Astrocyte (in vitro differentiated cells and primary cell): ENCODE data around the gene CCDC78.

Experiments
- EZH2 ChIP-seq: IDR thresholded peaks from 2 replicates; pipeline ENCODE4 v1.6.1; 2012; ENCODE audit warnings: mild to moderate bottlenecking, low read length, inconsistent platforms; ENCODE audit not compliant: insufficient read depth
- TF ChIP-seq, protein P1 (sequence below): IDR thresholded peaks from 2 replicates; pipeline ENCODE4 v1.5.1; 2011; ENCODE audit warnings: low read depth, mild to moderate bottlenecking, inconsistent platforms, low read length, moderate library complexity; ENCODE audit not compliant: insufficient read depth

DNA sequence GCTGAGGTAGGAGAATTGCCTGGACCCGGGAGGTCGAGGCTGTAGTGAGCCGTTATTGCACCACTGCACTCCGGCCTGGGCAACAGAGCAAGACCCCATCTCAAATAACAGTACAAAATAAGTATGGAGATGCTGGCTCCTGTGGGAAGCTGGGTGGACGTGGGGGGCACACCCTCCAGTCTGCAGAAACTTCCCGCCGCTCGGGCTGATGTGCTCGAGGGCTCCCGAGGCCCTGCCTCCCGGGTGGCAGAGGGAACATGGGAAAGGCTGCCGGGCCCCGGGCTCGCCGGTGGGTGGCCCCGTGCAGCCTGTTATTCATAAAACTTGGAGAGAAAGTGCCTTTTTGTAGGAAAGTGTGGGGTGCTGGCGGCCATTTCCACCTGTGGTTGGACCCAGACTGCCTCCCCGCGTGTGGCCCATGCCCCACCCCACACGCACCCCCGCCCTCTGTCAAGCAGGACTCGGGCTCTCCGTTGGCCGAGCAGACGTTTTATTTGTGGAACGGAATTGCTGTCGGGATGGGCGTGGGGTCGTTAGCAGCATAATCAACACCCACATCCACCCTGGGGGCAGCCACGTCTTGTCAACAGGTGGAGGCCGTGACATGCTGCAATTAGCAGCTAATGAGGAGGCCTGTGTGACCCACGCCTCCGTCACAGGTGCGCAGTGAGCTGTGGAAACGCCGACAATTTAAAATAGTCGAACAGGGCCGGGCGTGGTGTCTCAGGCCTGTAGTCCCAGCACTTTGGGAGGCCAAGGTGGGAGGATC is 21.9 kb upstream of the CCDC78 start:
- TF ChIP-seq EZH2: no peak
- TF ChIP-seq, protein P1, sequence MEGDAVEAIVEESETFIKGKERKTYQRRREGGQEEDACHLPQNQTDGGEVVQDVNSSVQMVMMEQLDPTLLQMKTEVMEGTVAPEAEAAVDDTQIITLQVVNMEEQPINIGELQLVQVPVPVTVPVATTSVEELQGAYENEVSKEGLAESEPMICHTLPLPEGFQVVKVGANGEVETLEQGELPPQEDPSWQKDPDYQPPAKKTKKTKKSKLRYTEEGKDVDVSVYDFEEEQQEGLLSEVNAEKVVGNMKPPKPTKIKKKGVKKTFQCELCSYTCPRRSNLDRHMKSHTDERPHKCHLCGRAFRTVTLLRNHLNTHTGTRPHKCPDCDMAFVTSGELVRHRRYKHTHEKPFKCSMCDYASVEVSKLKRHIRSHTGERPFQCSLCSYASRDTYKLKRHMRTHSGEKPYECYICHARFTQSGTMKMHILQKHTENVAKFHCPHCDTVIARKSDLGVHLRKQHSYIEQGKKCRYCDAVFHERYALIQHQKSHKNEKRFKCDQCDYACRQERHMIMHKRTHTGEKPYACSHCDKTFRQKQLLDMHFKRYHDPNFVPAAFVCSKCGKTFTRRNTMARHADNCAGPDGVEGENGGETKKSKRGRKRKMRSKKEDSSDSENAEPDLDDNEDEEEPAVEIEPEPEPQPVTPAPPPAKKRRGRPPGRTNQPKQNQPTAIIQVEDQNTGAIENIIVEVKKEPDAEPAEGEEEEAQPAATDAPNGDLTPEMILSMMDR: no peak
